ENCODE data around the gene EPHA3. TPM values are rescaled to one million over a fixed set of nuclear protein-coding genes. Genes with fewer than 3 reads are reported as not detected.
A peak's percentile ranks its signal among the peaks of the same experiment; 100 is the strongest.

The EPHA3 gene
- total RNA-seq, 1 experiment from 2014 or later = 0.74 TPM

DNA sequence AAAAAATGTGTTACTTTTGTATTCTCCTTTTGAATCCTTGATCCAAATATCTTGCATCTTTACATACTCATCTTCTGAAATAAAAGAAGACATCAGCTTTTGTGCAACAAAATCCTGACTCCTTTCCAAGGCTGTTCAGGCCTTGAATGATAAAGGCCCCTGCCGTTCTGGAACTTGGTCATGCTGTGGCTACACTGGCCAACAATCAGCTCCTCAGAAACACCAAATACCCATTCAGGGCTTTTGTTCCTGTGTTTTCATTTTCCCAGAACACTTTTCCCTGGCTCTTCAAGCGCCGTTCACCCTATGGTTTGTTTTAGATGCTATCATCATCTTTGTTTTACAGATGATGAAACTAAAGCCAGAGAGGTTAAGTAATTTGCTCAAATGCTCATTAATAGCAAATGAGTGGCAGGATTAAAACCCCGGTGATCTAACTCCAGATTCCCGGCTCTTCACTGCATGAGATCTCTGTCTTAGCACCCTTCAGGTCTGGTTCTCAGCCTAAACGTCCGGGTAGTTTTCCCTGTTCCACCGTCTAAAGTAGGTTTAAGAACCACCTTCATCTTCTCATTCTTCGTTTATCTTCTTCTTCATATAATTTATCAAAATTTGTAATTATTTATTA is 58.3 kb downstream of the EPHA3 start:
- TF ChIP-seq TEAD1 (CRISPR knock-in tag; IDR thresholded peaks at IDR 0.05) = peak; percentile 40; the same call in 1 of the 2 replicates
- TF ChIP-seq, protein P1, sequence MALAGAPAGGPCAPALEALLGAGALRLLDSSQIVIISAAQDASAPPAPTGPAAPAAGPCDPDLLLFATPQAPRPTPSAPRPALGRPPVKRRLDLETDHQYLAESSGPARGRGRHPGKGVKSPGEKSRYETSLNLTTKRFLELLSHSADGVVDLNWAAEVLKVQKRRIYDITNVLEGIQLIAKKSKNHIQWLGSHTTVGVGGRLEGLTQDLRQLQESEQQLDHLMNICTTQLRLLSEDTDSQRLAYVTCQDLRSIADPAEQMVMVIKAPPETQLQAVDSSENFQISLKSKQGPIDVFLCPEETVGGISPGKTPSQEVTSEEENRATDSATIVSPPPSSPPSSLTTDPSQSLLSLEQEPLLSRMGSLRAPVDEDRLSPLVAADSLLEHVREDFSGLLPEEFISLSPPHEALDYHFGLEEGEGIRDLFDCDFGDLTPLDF (CRISPR knock-in tag; IDR thresholded peaks at IDR 0.05) = no peak
- ATAC-seq (peak; percentile 97), DNase-seq (ENCODE audit: low spot score) (no peak)
- Mint-ChIP-seq H3K36me3 (no peaks in the 10 kb centered on the region), H3K27me3 (ENCODE audit: low read depth) (no peaks in the 10 kb centered on the region), H3K4me3 (peak overlapping the region; percentile 16; the same call in 1 of the 2 replicates), H3K4me1 (peaks cover 43% of the 10 kb centered on the region), H3K27ac (peak overlapping the region; percentile 76), H3K9me3 (no peaks in the 10 kb centered on the region)
- CTCF ChIA-PET = no interaction called here
- POLR2A ChIA-PET = no interaction called here

DNA sequence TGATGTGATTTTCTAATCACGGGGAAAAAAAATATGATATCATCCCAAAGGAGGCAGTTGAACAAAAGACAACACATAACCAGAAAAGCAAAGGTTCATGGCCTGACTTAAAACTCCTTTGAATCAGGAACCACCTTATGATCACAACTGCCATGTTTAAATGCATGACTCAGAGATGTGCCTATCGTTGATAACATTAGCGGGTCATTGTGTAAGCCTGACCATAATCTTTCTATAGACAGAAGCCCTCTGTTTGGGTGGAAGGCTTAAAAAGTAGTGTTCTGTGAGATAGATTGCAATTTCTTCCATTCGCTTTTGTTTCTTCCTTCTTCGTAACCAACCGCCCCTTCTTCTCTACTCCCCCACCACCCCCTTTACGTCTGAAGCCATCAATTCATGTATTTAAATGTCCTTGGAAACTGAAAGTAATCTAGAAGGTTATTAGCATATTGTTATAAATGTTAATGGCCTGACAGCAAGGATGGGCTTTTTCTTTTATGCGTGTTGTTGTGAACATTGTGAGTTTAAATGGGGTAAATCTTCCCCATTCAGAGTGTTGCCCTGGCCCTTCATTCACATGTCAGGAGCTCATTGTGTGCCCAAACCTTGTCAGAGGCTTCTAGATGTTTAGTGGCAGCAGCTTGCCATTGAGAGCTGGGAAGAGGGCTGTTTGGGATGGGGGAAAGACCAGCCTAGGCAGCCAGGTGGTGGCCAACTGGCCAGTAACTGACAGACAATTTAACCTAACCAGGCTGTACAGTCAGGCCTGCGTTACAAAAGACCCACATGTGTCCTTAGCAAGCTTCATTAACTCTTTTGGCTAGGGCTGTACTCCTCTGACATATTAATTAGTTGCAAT is 64.5 kb downstream of the EPHA3 start:
- no peak overlapping the region for H3K4me3 Mint-ChIP-seq
- DNase-seq (ENCODE audit: low spot score) (no peak), ATAC-seq (peak; percentile 89)
- H3K27me3 Mint-ChIP-seq (ENCODE audit: low read depth) = no peaks in the 10 kb centered on the region
- TF ChIP-seq SMAD3 (CRISPR knock-in tag; IDR thresholded peaks at IDR 0.05; ENCODE audit: borderline replicate concordance) (no peak), ZNF232 (CRISPR knock-in tag; IDR thresholded peaks at IDR 0.05) (no peak), GABPB1 (CRISPR knock-in tag; IDR thresholded peaks at IDR 0.05) (no peak), ATF1 (CRISPR knock-in tag; IDR thresholded peaks at IDR 0.05) (no peak), PRRX2 (CRISPR knock-in tag; IDR thresholded peaks at IDR 0.05) (no peak), KAT7 (CRISPR knock-in tag; IDR thresholded peaks at IDR 0.05; ENCODE audit: borderline replicate concordance) (no peak), ZBTB21 (CRISPR knock-in tag; IDR thresholded peaks at IDR 0.05; ENCODE audit: borderline replicate concordance) (no peak), HMGA2 (CRISPR knock-in tag; IDR thresholded peaks at IDR 0.05) (no peak), NR3C1 (CRISPR knock-in tag; conservative IDR thresholded peaks at IDR 0.05; ENCODE audit: low read depth) (no peak), TP53 (CRISPR knock-in tag; IDR thresholded peaks at IDR 0.05) (no peak), CREM (CRISPR knock-in tag; IDR thresholded peaks at IDR 0.05) (no peak), NR2C2 (CRISPR knock-in tag; IDR thresholded peaks at IDR 0.05) (no peak), JAZF1 (CRISPR knock-in tag; IDR thresholded peaks at IDR 0.05) (no peak)
- TF ChIP-seq, protein P2, sequence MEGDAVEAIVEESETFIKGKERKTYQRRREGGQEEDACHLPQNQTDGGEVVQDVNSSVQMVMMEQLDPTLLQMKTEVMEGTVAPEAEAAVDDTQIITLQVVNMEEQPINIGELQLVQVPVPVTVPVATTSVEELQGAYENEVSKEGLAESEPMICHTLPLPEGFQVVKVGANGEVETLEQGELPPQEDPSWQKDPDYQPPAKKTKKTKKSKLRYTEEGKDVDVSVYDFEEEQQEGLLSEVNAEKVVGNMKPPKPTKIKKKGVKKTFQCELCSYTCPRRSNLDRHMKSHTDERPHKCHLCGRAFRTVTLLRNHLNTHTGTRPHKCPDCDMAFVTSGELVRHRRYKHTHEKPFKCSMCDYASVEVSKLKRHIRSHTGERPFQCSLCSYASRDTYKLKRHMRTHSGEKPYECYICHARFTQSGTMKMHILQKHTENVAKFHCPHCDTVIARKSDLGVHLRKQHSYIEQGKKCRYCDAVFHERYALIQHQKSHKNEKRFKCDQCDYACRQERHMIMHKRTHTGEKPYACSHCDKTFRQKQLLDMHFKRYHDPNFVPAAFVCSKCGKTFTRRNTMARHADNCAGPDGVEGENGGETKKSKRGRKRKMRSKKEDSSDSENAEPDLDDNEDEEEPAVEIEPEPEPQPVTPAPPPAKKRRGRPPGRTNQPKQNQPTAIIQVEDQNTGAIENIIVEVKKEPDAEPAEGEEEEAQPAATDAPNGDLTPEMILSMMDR (IDR thresholded peaks at IDR 0.05) = no peak
- TF ChIP-seq, protein P3, sequence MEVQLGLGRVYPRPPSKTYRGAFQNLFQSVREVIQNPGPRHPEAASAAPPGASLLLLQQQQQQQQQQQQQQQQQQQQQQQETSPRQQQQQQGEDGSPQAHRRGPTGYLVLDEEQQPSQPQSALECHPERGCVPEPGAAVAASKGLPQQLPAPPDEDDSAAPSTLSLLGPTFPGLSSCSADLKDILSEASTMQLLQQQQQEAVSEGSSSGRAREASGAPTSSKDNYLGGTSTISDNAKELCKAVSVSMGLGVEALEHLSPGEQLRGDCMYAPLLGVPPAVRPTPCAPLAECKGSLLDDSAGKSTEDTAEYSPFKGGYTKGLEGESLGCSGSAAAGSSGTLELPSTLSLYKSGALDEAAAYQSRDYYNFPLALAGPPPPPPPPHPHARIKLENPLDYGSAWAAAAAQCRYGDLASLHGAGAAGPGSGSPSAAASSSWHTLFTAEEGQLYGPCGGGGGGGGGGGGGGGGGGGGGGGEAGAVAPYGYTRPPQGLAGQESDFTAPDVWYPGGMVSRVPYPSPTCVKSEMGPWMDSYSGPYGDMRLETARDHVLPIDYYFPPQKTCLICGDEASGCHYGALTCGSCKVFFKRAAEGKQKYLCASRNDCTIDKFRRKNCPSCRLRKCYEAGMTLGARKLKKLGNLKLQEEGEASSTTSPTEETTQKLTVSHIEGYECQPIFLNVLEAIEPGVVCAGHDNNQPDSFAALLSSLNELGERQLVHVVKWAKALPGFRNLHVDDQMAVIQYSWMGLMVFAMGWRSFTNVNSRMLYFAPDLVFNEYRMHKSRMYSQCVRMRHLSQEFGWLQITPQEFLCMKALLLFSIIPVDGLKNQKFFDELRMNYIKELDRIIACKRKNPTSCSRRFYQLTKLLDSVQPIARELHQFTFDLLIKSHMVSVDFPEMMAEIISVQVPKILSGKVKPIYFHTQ (CRISPR knock-in tag; IDR thresholded peaks at IDR 0.05) = no peak
- TF ChIP-seq, protein P4, sequence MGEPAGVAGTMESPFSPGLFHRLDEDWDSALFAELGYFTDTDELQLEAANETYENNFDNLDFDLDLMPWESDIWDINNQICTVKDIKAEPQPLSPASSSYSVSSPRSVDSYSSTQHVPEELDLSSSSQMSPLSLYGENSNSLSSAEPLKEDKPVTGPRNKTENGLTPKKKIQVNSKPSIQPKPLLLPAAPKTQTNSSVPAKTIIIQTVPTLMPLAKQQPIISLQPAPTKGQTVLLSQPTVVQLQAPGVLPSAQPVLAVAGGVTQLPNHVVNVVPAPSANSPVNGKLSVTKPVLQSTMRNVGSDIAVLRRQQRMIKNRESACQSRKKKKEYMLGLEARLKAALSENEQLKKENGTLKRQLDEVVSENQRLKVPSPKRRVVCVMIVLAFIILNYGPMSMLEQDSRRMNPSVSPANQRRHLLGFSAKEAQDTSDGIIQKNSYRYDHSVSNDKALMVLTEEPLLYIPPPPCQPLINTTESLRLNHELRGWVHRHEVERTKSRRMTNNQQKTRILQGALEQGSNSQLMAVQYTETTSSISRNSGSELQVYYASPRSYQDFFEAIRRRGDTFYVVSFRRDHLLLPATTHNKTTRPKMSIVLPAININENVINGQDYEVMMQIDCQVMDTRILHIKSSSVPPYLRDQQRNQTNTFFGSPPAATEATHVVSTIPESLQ (CRISPR knock-in tag; IDR thresholded peaks at IDR 0.05) = no peak
- TF ChIP-seq, protein P5, sequence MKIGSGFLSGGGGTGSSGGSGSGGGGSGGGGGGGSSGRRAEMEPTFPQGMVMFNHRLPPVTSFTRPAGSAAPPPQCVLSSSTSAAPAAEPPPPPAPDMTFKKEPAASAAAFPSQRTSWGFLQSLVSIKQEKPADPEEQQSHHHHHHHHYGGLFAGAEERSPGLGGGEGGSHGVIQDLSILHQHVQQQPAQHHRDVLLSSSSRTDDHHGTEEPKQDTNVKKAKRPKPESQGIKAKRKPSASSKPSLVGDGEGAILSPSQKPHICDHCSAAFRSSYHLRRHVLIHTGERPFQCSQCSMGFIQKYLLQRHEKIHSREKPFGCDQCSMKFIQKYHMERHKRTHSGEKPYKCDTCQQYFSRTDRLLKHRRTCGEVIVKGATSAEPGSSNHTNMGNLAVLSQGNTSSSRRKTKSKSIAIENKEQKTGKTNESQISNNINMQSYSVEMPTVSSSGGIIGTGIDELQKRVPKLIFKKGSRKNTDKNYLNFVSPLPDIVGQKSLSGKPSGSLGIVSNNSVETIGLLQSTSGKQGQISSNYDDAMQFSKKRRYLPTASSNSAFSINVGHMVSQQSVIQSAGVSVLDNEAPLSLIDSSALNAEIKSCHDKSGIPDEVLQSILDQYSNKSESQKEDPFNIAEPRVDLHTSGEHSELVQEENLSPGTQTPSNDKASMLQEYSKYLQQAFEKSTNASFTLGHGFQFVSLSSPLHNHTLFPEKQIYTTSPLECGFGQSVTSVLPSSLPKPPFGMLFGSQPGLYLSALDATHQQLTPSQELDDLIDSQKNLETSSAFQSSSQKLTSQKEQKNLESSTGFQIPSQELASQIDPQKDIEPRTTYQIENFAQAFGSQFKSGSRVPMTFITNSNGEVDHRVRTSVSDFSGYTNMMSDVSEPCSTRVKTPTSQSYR (CRISPR knock-in tag; IDR thresholded peaks at IDR 0.05) = no peak
- TF ChIP-seq, protein P6, sequence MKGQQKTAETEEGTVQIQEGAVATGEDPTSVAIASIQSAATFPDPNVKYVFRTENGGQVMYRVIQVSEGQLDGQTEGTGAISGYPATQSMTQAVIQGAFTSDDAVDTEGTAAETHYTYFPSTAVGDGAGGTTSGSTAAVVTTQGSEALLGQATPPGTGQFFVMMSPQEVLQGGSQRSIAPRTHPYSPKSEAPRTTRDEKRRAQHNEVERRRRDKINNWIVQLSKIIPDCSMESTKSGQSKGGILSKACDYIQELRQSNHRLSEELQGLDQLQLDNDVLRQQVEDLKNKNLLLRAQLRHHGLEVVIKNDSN (CRISPR knock-in tag; IDR thresholded peaks at IDR 0.05) = no peak
- POLR2A ChIA-PET = interaction anchor here (0.6 to 0.7 kb wide), 2 partner anchors 49 to 219 kb away, joined by 3 read pairs; no protein-coding TSS in a partner anchor
- CTCF ChIA-PET = no interaction called here
- peaks cover 31% of the 10 kb centered on the region for H3K4me1 Mint-ChIP-seq
- no peaks in the 10 kb centered on the region for H3K9me3 Mint-ChIP-seq
- no peak overlapping the region for H3K27ac Mint-ChIP-seq
- no peaks in the 10 kb centered on the region for H3K36me3 Mint-ChIP-seq

All from WTC11 (cell line).